ENCODE measurements around the gene ZDBF2. TPM values are rescaled to one million over a fixed set of nuclear protein-coding genes. Genes with fewer than 3 reads are reported as not detected.

Gene ZDBF2
- total RNA-seq, 4 donors from 2014 or later: 3.4 to 8.0 (median 4.3) TPM

DNA sequence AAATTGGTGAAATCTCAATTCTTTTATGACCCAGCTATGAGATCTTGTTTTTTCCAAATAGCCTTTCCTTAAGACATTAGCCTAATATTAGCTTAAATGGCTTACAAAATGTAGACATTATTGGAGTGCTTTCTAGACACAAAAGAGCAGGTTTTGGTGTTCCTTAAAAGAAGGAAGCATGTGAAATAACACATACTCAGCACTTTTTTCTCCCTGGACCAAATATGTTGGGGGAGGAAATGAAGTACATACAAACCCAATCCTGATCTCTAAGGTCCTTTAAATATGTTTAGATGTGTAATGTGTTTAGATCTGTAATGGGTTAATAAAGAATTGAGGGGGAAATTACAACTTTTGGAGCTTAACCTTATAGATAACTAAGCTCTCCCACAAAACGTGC is 3.4 kb upstream of the ZDBF2 start:
- Histone ChIP-seq H3K4me1 (peaks cover 13% of the 10 kb centered on the region), H3K9me3 (no peaks in the 10 kb centered on the region), H3K27me3 (peaks cover 93% of the 10 kb centered on the region), H3K4me3 (no peak overlapping the region), H3K27ac (no peak overlapping the region), H3K36me3 (no peaks in the 10 kb centered on the region)
- 26% methylated on average over 1 of the region's 1 CpG for WGBS
- TF ChIP-seq POLR2A (IDR thresholded peaks at IDR 0.05) (no peak), POLR2AphosphoS5 (IDR thresholded peaks at IDR 0.05) (no peak), EP300 (IDR thresholded peaks at IDR 0.05) (no peak), CTCF (IDR thresholded peaks at IDR 0.05) (no peak)
- DNase-seq (ENCODE audit: low spot score in 2 of 2): no peak

GRCh38 chr2:206273905-206274304 is 558 bp upstream of the ZDBF2 start:
- H3K9me3 ChIP-seq: no peaks in the 10 kb centered on the region
- peaks cover 94% of the 10 kb centered on the region for H3K27me3 ChIP-seq
- DNase-seq (ENCODE audit: low spot score in 2 of 2): no peak
- H3K36me3 ChIP-seq: no peaks in the 10 kb centered on the region
- peak overlapping the region; percentile 60 for H3K4me3 ChIP-seq
- no peak overlapping the region for H3K27ac ChIP-seq
- H3K4me1 ChIP-seq: peaks cover 19% of the 10 kb centered on the region
- WGBS: 32% methylated on average over 6 of the region's 6 CpGs
- TF ChIP-seq EP300 (IDR thresholded peaks at IDR 0.05) (no peak), CTCF (IDR thresholded peaks at IDR 0.05) (no peak), POLR2AphosphoS5 (IDR thresholded peaks at IDR 0.05) (no peak), POLR2A (IDR thresholded peaks at IDR 0.05) (no peak)

- 8% methylated on average over 23 of the region's 23 CpGs for WGBS
- H3K4me3 ChIP-seq: peak overlapping the region; percentile 60
- H3K27ac ChIP-seq: no peak overlapping the region
- H3K27me3 ChIP-seq: peaks cover 92% of the 10 kb centered on the region
- peaks cover 3% of the 10 kb centered on the region for H3K36me3 ChIP-seq
- H3K4me1 ChIP-seq: peaks cover 19% of the 10 kb centered on the region
- H3K9me3 ChIP-seq: no peaks in the 10 kb centered on the region
- TF ChIP-seq POLR2AphosphoS5 (IDR thresholded peaks at IDR 0.05) (no peak), CTCF (IDR thresholded peaks at IDR 0.05) (no peak), EP300 (IDR thresholded peaks at IDR 0.05) (no peak), POLR2A (IDR thresholded peaks at IDR 0.05) (no peak)
- no peak for DNase-seq (ENCODE audit: low spot score in 2 of 2)
Measured at GRCh38 chr2:206275312-206276055, 1.0 kb downstream of the ZDBF2 start.

GRCh38 chr2:206276169-206276942 is 1.9 kb downstream of the ZDBF2 start:
- Histone ChIP-seq H3K4me3 (no peak overlapping the region), H3K36me3 (peaks cover 3% of the 10 kb centered on the region), H3K9me3 (no peaks in the 10 kb centered on the region), H3K27ac (no peak overlapping the region), H3K4me1 (peaks cover 19% of the 10 kb centered on the region), H3K27me3 (peaks cover 89% of the 10 kb centered on the region)
- TF ChIP-seq POLR2A (IDR thresholded peaks at IDR 0.05) (no peak), EP300 (IDR thresholded peaks at IDR 0.05) (no peak), CTCF (IDR thresholded peaks at IDR 0.05) (no peak), POLR2AphosphoS5 (IDR thresholded peaks at IDR 0.05) (no peak)
- no peak for DNase-seq (ENCODE audit: low spot score in 2 of 2)
- 42% methylated on average over 12 of the region's 12 CpGs for WGBS

DNA sequence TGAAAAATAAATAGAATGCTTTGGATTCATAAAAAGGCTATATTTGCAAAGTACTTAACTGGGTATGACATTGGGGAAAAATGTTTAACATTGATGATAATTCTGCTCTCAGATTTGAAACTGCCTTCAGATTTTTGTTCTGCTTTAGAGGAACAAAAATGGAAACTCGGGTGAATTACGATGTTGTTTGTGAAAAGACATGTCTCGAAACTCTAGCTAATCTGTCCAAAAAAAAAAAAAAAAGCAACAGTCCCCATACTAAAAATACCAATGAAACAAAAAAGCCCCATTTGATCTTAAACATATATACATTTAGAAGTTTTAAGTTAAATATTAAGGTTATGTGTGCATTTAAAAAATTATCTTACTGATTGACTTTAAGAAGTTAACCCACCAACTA is 3.0 kb downstream of the ZDBF2 start:
- 46% methylated on average over 3 of the region's 3 CpGs for WGBS
- H3K36me3 ChIP-seq: peaks cover 3% of the 10 kb centered on the region
- TF ChIP-seq EP300 (IDR thresholded peaks at IDR 0.05) (no peak), POLR2A (IDR thresholded peaks at IDR 0.05) (no peak), POLR2AphosphoS5 (IDR thresholded peaks at IDR 0.05) (no peak), CTCF (IDR thresholded peaks at IDR 0.05) (no peak)
- H3K27me3 ChIP-seq: peaks cover 87% of the 10 kb centered on the region
- no peaks in the 10 kb centered on the region for H3K9me3 ChIP-seq
- H3K4me3 ChIP-seq: no peak overlapping the region
- no peak overlapping the region for H3K27ac ChIP-seq
- H3K4me1 ChIP-seq: peaks cover 19% of the 10 kb centered on the region
- no peak for DNase-seq (ENCODE audit: low spot score in 2 of 2)

Measured in suprapubic skin (tissue), 4 donors.